ENCODE measurements around the gene DNAH17.

GRCh38 chr17:78523934-78524655, 53.1 kb downstream of the DNAH17 start:
- no peak for TF ChIP-seq CTCF (IDR thresholded peaks at IDR 0.05; ENCODE audit: extremely low read depth in 1 of 2, insufficient read depth in 1 of 2, low read depth in 1 of 2, low read length in 2 of 2)
- no peak for TF ChIP-seq POLR2A (IDR thresholded peaks at IDR 0.05; ENCODE audit: low read depth, low read length)
- no peak for TF ChIP-seq JUN (IDR thresholded peaks at IDR 0.05; ENCODE audit: borderline replicate concordance, insufficient read depth, insufficient read length, low read depth)
- TF ChIP-seq GATA2 (IDR thresholded peaks at IDR 0.05; ENCODE audit: insufficient read depth, insufficient read length, low read depth, low read length) = no peak
- no peak for TF ChIP-seq POLR2AphosphoS5 (IDR thresholded peaks at IDR 0.05; ENCODE audit: insufficient read depth, low read depth, low read length)
- TF ChIP-seq EZH2 (IDR thresholded peaks at IDR 0.05; ENCODE audit: borderline replicate concordance, low read depth, low read length, severe bottlenecking) = no peak
- no peak for TF ChIP-seq MAX (IDR thresholded peaks at IDR 0.05; ENCODE audit: insufficient read depth, insufficient read length)
- TF ChIP-seq MYC (IDR thresholded peaks at IDR 0.05; ENCODE audit: low read depth, low read length) = no peak
- no peak for TF ChIP-seq FOS (IDR thresholded peaks at IDR 0.05; ENCODE audit: borderline replicate concordance, insufficient read depth, low read length)

Data from endothelial cell of umbilical vein (primary cell).